Thyroid gland (tissue), 4 donors: Measurements from ENCODE around the gene KIAA0232. TPM values are rescaled to one million over a fixed set of nuclear protein-coding genes. Genes with fewer than 3 reads are reported as not detected.
A peak's percentile ranks its signal among the peaks of the same experiment; 100 is the strongest.
"Not testable (repeated sequence)": the region's sequence is repeated elsewhere in the genome, so short reads cannot be mapped to it uniquely, and the experiment has no call there.

Source experiments
- DNase-seq, 2 donors: peaks; one replicate each; pipeline ENCODE4 v3.0.0-alpha.2; 2019
- H3K27ac ChIP-seq, 3 donors: fragments of 200-600 bp; sonication (generic); 1 replicate in 2 of 3; 2 replicates in 1 of 3; pipeline ENCODE4 v1.5.1; 2016 to 2019; ENCODE audit warnings: mild to moderate bottlenecking in 1 of 3, moderate library complexity in 1 of 3
- H3K27me3 ChIP-seq: fragments of 200-600 bp; sonication (generic); one replicate; pipeline ENCODE4 v1.5.1; 2019
- H3K36me3 ChIP-seq, 2 donors: fragments of 200-600 bp; sonication (generic); one replicate each; pipeline ENCODE4 v1.5.1; 2016 to 2019
- H3K4me1 ChIP-seq, 2 donors: fragments of 200-600 bp; sonication (generic); one replicate each; pipeline ENCODE4 v1.5.1; 2017 to 2019
- H3K4me3 ChIP-seq, 3 donors: fragments of 200-600 bp; sonication (generic); replicated peaks in 1 of 3; 1 replicate in 2 of 3; 2 replicates in 1 of 3; pipeline ENCODE4 v1.5.1; 2016; ENCODE audit warnings: mild to moderate bottlenecking in 1 of 3
- H3K9me3 ChIP-seq: fragments of 200-600 bp; sonication (generic); one replicate; pipeline ENCODE4 v1.5.1; 2017
- POLR2A ChIP-seq, 2 donors: fragments of 450-650 bp; IDR thresholded peaks; one replicate each; pipeline ENCODE4 v1.6.1; 2017; ENCODE audit warnings: antibody characterized with exemption in 2 of 2, mild to moderate bottlenecking in 2 of 2, moderate library complexity in 1 of 2
- WGBS, 2 donors: methylation state at CpG; one replicate each; pipeline ENCODE4 v1.1.5; 2017; 5-methylcytosine and 5-hydroxymethylcytosine counted together
- intact Hi-C: fragments of 100-400 bp; cut with DNase I; formaldehyde crosslinking; loops from one replicate; pipeline ENCODE4 v1.15.1; 2023
- total RNA-seq, 4 donors: library from RNA; depleted of rRNA; stranded (reverse); fragments of >200 nt; gene quantifications; one replicate each; pipeline ENCODE4 v1.2.3, GENCODE V29; 2016
- TF ChIP-seq, protein P1 (sequence below), 6 experiments: fragments of 200-600 bp in 3 of 6; fragments of 450-650 bp in 3 of 6; sonication (generic) in 3 of 6; IDR thresholded peaks; one replicate each; pipeline ENCODE4 v1.5.1; 2016 to 2019; ENCODE audit warnings: antibody characterized with exemption in 6 of 6, mild to moderate bottlenecking in 2 of 6, inconsistent platforms in 1 of 6, moderate library complexity in 1 of 6

Gene KIAA0232
- total RNA-seq, 4 donors from 2014 or later, result 37.1 to 73.2 (median 50.6) TPM

DNA sequence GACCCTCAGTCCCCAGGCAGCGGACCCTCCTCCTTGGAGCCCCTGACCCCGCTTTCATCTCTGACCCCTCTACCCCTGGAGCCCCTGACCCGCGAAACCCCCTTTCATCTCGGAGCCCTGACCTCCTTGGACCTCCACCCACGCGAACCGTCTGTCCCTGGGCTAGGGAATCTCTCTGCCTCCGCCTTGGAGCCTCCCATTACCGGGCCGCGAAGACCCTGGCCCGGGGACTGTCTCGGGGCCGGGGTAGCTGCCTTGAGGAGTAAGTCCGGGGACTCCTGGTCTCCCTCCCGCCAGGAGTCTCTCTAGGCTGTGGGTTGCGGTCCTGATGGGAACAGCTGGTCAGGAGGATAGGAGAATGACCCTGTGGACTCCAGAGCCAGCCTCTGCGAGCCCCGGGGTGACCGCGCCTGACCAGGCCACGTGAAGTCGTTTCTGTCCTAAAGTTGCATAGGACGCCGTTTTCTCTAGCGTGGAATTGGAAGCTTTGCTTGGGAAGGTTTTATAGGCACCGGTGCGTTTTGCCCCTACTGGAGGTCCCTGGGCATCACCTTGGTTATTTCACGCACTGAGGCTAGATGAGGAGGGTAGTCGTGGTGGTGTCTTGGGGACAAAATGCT, 127.9 kb downstream of the KIAA0232 start:
- WGBS, 2 donors, result 26 to 33% methylated on average over 20 to 25 of the region's 31 CpGs
- H3K9me3 ChIP-seq, result no peaks in the 10 kb centered on the region
- no peaks in the 10 kb centered on the region for H3K36me3 ChIP-seq
- DNase-seq, result no peak
- intact Hi-C loops, result loop anchor here (5.0 kb wide), 1 partner anchor 77 kb away; no protein-coding TSS in a partner anchor
- peak overlapping the region in 2 of 3 donors; percentile 20 to 59 for H3K4me3 ChIP-seq
- no peaks in the 10 kb centered on the region for H3K27me3 ChIP-seq
- H3K27ac ChIP-seq, result peak overlapping the region in 2 of 3 donors; percentile 3 to 35
- no peak for TF ChIP-seq POLR2A (IDR thresholded peaks at IDR 0.05)
- TF ChIP-seq, protein P1, sequence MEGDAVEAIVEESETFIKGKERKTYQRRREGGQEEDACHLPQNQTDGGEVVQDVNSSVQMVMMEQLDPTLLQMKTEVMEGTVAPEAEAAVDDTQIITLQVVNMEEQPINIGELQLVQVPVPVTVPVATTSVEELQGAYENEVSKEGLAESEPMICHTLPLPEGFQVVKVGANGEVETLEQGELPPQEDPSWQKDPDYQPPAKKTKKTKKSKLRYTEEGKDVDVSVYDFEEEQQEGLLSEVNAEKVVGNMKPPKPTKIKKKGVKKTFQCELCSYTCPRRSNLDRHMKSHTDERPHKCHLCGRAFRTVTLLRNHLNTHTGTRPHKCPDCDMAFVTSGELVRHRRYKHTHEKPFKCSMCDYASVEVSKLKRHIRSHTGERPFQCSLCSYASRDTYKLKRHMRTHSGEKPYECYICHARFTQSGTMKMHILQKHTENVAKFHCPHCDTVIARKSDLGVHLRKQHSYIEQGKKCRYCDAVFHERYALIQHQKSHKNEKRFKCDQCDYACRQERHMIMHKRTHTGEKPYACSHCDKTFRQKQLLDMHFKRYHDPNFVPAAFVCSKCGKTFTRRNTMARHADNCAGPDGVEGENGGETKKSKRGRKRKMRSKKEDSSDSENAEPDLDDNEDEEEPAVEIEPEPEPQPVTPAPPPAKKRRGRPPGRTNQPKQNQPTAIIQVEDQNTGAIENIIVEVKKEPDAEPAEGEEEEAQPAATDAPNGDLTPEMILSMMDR (IDR thresholded peaks at IDR 0.05), result no peak
- peaks cover 9 to 34% of the 10 kb centered on the region in 2 donors for H3K4me1 ChIP-seq

DNA sequence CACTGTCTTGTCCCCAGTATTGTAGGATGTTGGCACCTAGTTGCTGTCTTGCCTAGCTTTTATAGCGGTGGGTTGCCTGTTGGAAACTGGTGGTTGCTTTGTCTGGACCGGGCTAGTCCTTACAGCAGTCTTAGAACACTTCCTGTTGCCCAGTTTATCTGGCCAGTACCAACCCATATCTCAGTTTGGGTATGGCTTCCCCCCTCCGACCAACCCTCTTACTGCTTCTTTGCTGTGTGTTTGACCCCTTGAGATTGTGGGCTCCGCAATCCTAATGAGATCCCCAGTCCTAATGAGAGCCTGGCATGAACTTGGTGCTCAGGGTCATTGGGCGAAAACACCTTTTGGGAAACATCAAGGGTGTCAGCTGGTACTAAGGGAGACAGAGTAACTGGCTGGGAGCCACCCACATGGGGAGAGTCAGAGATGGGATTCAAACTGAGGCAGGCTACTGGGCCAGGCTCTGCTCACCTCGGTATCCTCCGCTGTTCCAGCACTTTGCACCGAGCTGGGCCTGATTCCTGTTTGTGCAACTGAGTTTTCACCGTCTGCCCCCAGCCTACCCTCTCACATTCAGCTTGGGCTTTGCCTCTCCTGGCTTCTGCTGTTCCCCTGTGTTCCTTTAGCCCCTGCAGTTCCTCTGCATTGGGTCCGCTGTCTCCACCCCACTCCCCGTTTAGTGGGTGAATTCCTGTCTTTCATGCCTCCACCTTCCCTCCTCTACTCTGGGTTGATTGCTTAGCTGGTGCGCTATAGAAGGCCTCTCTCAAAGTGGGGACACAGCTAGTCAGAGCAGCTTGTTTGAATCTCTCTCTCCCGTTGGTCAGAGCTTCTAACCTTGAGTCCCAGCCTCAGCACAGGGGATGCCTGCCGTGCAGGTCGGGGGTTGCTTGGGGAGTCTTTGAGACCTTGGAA, 128.7 kb downstream of the KIAA0232 start:
- peaks cover 9 to 31% of the 10 kb centered on the region in 2 donors for H3K4me1 ChIP-seq
- H3K4me3 ChIP-seq, result no peak overlapping the region
- TF ChIP-seq, protein P1 (IDR thresholded peaks at IDR 0.05), result no peak
- no peak for TF ChIP-seq POLR2A (IDR thresholded peaks at IDR 0.05)
- no peaks in the 10 kb centered on the region for H3K9me3 ChIP-seq
- H3K27ac ChIP-seq, result peak overlapping the region in 1 of 3 donors; percentile 35
- intact Hi-C loops, result loop anchor here (5.0 kb wide), 1 partner anchor 76 kb away; no protein-coding TSS in a partner anchor
- no peaks in the 10 kb centered on the region for H3K27me3 ChIP-seq
- DNase-seq, result no peak
- no peaks in the 10 kb centered on the region for H3K36me3 ChIP-seq
- WGBS, 2 donors, result 93 to 95% methylated on average over 14 to 15 of the region's 15 CpGs

DNA sequence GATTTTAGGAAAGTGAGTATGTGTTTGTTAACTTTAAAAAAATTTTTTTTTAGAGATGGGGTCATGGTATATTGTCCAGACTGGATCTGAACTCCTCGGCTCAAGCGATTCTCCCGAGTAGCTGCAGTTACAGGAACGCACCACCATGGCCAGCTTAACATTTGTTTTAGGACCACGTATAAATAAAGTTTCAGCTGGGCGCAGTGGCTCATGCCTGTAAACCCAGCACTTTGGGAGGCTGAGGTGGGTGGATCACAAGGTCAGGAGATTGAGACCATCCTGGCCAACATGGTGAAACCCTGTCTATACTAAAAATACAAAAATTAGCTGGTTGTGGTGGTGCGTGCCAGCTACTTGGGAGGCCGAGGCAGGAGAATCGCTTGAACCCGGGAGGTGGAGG, 129.4 kb downstream of the KIAA0232 start:
- H3K9me3 ChIP-seq, H3K27me3 ChIP-seq, H3K4me3 ChIP-seq, DNase-seq, H3K36me3 ChIP-seq, H3K27ac ChIP-seq: not testable (repeated sequence)
- 88% methylated on average over 10 of the region's 10 CpGs for WGBS, 2 donors
- H3K4me1 ChIP-seq, result peaks cover 13 to 38% of the 10 kb centered on the region in 2 donors
- intact Hi-C loops, result loop anchor here (5.0 kb wide), 1 partner anchor 75 kb away; no protein-coding TSS in a partner anchor

DNA sequence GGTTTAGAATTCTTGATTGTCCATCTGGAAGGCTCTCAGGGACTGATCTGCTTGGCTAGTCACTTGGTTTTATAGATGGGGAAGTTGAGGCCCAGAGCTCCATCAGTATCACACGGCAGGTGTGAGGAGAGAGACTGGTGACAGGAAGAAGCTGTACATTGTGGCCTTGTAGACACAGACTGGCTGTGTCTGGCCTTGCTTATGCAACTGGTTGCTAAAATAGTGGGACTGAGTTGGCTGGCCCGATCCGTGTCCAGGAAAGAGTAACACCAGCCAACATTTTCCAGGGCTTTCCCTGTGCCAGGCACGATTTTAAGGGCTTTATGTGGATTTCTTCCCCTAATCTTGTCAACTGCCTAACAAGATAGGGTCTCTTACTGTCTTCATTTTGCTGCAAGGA, 129.9 kb downstream of the KIAA0232 start:
- intact Hi-C loops, result loop anchor here (5.0 kb wide), 1 partner anchor 75 kb away; no protein-coding TSS in a partner anchor
- Histone ChIP-seq H3K9me3 (no peaks in the 10 kb centered on the region), H3K27ac (no peak overlapping the region), H3K27me3 (no peaks in the 10 kb centered on the region), H3K4me3 (no peak overlapping the region), H3K4me1 (peaks cover 18 to 43% of the 10 kb centered on the region in 2 donors), H3K36me3 (no peaks in the 10 kb centered on the region)
- no peak for TF ChIP-seq POLR2A (IDR thresholded peaks at IDR 0.05)
- TF ChIP-seq, protein P1 (IDR thresholded peaks at IDR 0.05), result no peak
- 90 to 98% methylated on average over 4 of the region's 4 CpGs for WGBS, 2 donors
- no peak for DNase-seq

DNA sequence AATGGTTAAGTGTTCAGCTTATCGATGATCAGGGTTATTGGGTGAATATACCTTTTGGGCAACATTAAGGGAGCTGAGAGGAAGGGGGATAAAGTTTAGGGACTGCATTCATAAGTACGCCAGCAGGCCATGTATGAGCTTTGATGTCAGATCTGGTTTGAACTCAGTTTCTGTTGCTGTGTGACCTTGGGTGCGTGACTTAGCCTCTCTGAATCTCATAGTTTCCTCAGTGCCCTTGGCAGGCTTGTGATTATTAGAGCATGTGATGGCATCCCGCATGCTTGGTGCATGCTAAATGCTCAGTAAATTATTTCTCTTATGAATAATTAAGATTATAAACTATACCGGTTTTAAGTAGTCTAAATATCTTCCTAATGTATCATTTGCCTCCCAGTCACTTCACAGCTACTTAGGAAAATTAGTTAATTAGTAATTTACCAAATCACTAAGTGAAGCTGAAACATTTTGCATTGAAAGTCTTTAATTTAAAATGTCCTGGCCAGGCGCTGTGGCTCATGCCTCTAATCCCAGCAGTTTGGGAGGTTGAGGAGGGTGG, 130.9 kb downstream of the KIAA0232 start:
- 92 to 96% methylated on average over 6 of the region's 6 CpGs for WGBS, 2 donors
- Histone ChIP-seq H3K36me3 (no peaks in the 10 kb centered on the region), H3K4me3 (no peak overlapping the region), H3K4me1 (peaks cover 28 to 45% of the 10 kb centered on the region in 2 donors), H3K27ac (no peak overlapping the region), H3K9me3 (no peaks in the 10 kb centered on the region), H3K27me3 (no peaks in the 10 kb centered on the region)
- intact Hi-C loops, result loop anchor here (5.0 kb wide), 1 partner anchor 74 kb away; no protein-coding TSS in a partner anchor
- TF ChIP-seq, protein P1 (IDR thresholded peaks at IDR 0.05), result no peak
- TF ChIP-seq POLR2A (IDR thresholded peaks at IDR 0.05), result no peak
- no peak for DNase-seq
